Hepatocyte (in vitro differentiated cells): ENCODE data around the gene LIPH.

ENCODE experiments used
- CTCF ChIP-seq: fragments of 200-600 bp; sonication (generic); IDR thresholded peaks from 2 replicates; pipeline ENCODE4 v1.5.1; 2016; ENCODE audit warnings: antibody characterized with exemption, mild to moderate bottlenecking; ENCODE audit not compliant: poor library complexity
- EZH2 ChIP-seq: fragments of 200-600 bp; sonication (generic); IDR thresholded peaks from 2 replicates; pipeline ENCODE4 v1.6.1; 2016; ENCODE audit warnings: antibody characterized with exemption, mild to moderate bottlenecking, borderline replicate concordance

DNA sequence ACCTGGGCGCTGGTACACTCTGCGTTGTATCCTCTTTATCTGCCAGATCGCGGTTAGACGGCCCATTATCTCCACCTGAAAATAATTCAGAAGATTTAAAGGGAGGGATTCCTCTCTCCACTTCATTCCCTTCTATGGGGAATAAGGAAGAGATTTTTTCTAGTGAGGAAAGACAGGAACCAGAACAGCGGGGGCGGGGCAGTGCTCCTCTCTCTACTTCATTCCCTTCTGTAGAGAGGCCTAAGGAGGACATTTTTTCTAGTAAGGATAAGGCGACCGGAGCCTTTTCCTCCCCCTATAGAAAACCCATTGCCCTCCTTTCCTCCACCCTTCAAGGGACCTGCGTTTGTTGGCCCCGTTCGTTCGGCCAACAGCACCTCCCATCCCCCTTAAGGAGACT is 8.3 kb upstream of the LIPH start:
- no peak for TF ChIP-seq CTCF
- TF ChIP-seq EZH2, result no peak
